HG03457 (cell line): Measurements from ENCODE around the gene UBE2O.
A peak's percentile ranks its signal among the peaks of the same experiment; 100 is the strongest.

ENCODE experiments used
- ATAC-seq: cut with Tn5 transposase; IDR thresholded peaks from one replicate; pipeline ENCODE4 v1.9.1; 2021; ENCODE audit warnings: moderate number of reproducible peaks; ENCODE audit not compliant: unreplicated experiment

The UBE2O gene

GRCh38 chr17:76452660-76453430 is at the start of gene UBE2O:
Gene UBE2O (minus strand): TSS chr17:76453152. CDS start chr17:76453141, 11 bp downstream.
- ATAC-seq: peak; percentile 82

GRCh38 chr17:76501827-76502307 is 48.9 kb upstream of the UBE2O start:
- ATAC-seq: no peak

GRCh38 chr17:76501018-76501826 is 48.3 kb upstream of the UBE2O start, which contains the start of gene RHBDF2:
Gene RHBDF2 (minus strand): TSS chr17:76501423. CDS start chr17:76481524, 19,899 bp downstream.
- peak; percentile 56 for ATAC-seq

- ATAC-seq: no peak
These were observed 47.7 kb upstream of the UBE2O start for GRCh38 chr17:76500747-76501017.

- ATAC-seq: no peak
These were observed 47.3 kb upstream of the UBE2O start for GRCh38 chr17:76500074-76500746.

- ATAC-seq: no peak
These were observed 46.3 kb upstream of the UBE2O start for GRCh38 chr17:76499267-76499667.

- no peak for ATAC-seq
These were observed 45.9 kb upstream of the UBE2O start for GRCh38 chr17:76498876-76499251.

- ATAC-seq: no peak
These were observed 45.3 kb upstream of the UBE2O start for GRCh38 chr17:76497979-76498875.

- no peak for ATAC-seq
These were observed 44.7 kb upstream of the UBE2O start for GRCh38 chr17:76497699-76497978.

GRCh38 chr17:76496464-76496863 is 43.5 kb upstream of the UBE2O start:
- no peak for ATAC-seq

GRCh38 chr17:76495663-76496400 is 42.9 kb upstream of the UBE2O start:
- no peak for ATAC-seq

GRCh38 chr17:76493505-76494167 is 40.7 kb upstream of the UBE2O start:
- ATAC-seq: peak; percentile 5

- peak; percentile 36 for ATAC-seq
These were observed 40.1 kb upstream of the UBE2O start for GRCh38 chr17:76492989-76493501.

- peak; percentile 17 for ATAC-seq
These were observed 39.4 kb upstream of the UBE2O start for GRCh38 chr17:76492123-76492988.

- peak; percentile 4 for ATAC-seq
These were observed 38.5 kb upstream of the UBE2O start for GRCh38 chr17:76491271-76492122.

- ATAC-seq: no peak
These were observed 37.3 kb upstream of the UBE2O start for GRCh38 chr17:76490112-76490710.
